ENCODE measurements around the gene GGA1. TPM values are rescaled to one million over a fixed set of nuclear protein-coding genes. Genes with fewer than 3 reads are reported as not detected.
A peak's percentile ranks its signal among the peaks of the same experiment; 100 is the strongest.

GGA1 gene
- total and polyA plus RNA-seq, 9 of the 15 experiments (the other 6 are each of a cell fraction or from before 2014, with no cell fraction given), result 1.5 to 69.5 (median 31.6) TPM

DNA sequence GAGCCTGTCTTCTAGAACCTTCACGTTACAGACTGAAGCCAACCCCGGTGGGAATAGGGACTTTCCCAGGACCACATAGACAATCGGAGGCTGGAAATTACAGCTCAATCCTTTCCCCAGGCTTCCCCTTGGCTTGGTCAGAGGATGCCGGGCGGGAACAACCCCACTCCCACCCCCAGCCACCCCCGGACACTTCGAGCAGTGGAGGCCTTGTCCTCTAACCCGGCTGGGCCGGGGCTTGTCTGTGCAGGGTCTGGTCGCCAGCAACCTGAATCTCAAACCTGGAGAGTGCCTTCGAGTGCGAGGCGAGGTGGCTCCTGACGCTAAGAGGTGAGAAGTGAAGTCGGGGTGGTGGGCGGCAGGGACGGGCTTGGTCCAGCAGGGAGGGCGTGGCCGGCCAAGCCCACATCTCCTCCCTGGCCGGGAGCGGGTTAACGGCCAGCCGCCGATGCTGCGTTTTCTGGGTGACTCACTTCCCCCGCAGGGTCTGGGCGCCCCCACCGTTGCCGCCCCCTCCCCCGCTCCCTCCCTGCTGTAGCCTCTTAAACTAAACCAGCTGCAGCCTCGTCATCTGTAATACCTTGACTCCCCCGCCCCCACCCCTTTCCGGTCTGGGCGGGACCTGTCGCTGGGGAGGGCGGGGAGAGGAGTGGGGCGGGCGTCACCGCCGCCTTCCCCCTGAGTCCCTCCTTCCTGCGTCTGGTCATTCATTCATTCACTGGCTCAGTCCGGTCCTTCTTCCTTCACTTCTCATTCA lies 68.3 kb downstream of the GGA1 start (continued):
- no peak for TF ChIP-seq GATAD2B (IDR thresholded peaks at IDR 0.05; ENCODE audit: borderline replicate concordance)
- TF ChIP-seq, protein P1, sequence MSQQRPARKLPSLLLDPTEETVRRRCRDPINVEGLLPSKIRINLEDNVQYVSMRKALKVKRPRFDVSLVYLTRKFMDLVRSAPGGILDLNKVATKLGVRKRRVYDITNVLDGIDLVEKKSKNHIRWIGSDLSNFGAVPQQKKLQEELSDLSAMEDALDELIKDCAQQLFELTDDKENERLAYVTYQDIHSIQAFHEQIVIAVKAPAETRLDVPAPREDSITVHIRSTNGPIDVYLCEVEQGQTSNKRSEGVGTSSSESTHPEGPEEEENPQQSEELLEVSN (IDR thresholded peaks at IDR 0.05; ENCODE audit: borderline replicate concordance in 1 of 2, extremely low read depth in 1 of 2, insufficient read depth in 1 of 2, insufficient read length in 1 of 2, low read depth in 1 of 2, low read length in 1 of 2, poor library complexity in 1 of 2, severe bottlenecking in 1 of 2), result peak; percentile 63 to 86
- TF ChIP-seq FOXK2 (conservative IDR thresholded peaks at IDR 0.05 in 1 of 2, IDR thresholded peaks at IDR 0.05 in 1 of 2; ENCODE audit: low read depth in 2 of 2), result 0 out of 4 replicates have a peak, but pooled peaks have one; percentile 25 to 34
- TF ChIP-seq NCOR1 (IDR thresholded peaks at IDR 0.05), result peak; percentile 57; the same call in 1 of the 2 replicates

DNA sequence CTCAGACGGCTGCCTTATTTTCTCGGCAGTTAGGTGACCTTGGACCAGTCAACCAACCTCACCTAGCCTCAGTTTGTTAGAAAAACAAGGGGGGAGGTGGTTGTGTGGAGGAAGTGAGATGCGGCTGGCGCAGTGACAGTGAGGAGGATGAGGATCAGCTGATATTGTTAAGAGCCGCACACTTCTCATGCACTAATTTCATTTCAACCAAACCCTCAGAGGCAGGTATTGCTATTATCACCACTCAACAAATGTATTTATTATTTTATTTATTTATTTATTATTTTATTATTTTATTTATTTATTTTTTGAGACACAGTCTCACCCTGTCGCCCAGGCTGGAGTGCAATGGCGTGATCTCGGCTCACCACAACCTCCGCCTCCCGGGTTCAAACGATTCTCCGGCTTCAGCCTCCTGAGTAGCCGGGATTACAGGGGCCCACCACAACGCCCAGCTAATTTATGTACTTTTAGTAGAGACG lies 68.9 kb downstream of the GGA1 start:
- Histone ChIP-seq H3K27ac (ENCODE audit: extremely low read depth, low read depth, low read length) (peak overlapping the region; percentile 71), H3K4me1 (replicated peaks in 1 of 2; ENCODE audit: control insufficient read depth in 2 of 2, insufficient read depth in 2 of 2, low read length in 2 of 2) (peaks cover 9 to 71% of the 10 kb centered on the region in 2 experiments; a peak in 4 of 5 replicates), H3K36me3 (ENCODE audit: control insufficient read depth, insufficient read depth, low read length) (peaks cover 5% of the 10 kb centered on the region; the same call in 1 of the 3 replicates), H4K20me1 (replicated peaks; ENCODE audit: control insufficient read depth, insufficient read depth, low read length) (no peaks in the 10 kb centered on the region), H3K9ac (ENCODE audit: insufficient read depth in 1 of 2, low read depth in 2 of 2, low read length in 2 of 2) (peak overlapping the region; percentile 39 to 41; a peak in 2 of 4 replicates), H2AFZ (ENCODE audit: low read depth, low read length) (peak overlapping the region; percentile 81), H3K4me2 (ENCODE audit: insufficient read depth, low read length) (peak overlapping the region; percentile 79), H3K4me3 (peak overlapping the region; percentile 52; the same call in 1 of the 2 replicates), H3K27me3 (ENCODE audit: control insufficient read depth in 2 of 2, insufficient read depth in 2 of 2, low read length in 2 of 2) (no peaks in the 10 kb centered on the region), H3K9me3 (replicated peaks; ENCODE audit: control insufficient read depth, insufficient read depth, low read depth, low read length) (no peaks in the 10 kb centered on the region), H3K79me2 (ENCODE audit: control insufficient read depth, insufficient read depth, low read length) (peaks cover 23% of the 10 kb centered on the region), H3K9me1 (ENCODE audit: control insufficient read depth, insufficient read depth, low read length) (no peaks in the 10 kb centered on the region)
- ChIA-PET POLR2A (interaction anchor here (1.0 kb wide), 2 partner anchors 10 to 36 kb away, joined by 3 read pairs; no protein-coding TSS in a partner anchor), CTCF (ENCODE audit: low intra/inter-chr PET ratio) (no interaction called here)
- in situ Hi-C loops (cut with MboI), result no loop called here
- intact Hi-C loops (cut with micrococcal nuclease), result no loop called here
- no peak for DNase-seq (ENCODE audit: extremely low read depth in 1 of 4, low spot score in 3 of 4)
- 49% methylated on average over 14 of the region's 15 CpGs for WGBS (ENCODE audit: insufficient coverage, low coverage, missing lambda C conversion rate)
- BruUV-seq (replicated peaks), result no TSS peak
- FAIRE-seq, result no peak
- no peak for ATAC-seq
- TF ChIP-seq BCOR (IDR thresholded peaks at IDR 0.05) (no peak), GTF3C2 (IDR thresholded peaks at IDR 0.05; ENCODE audit: borderline replicate concordance, extremely low read depth, insufficient read length) (no peak), KDM2B (CRISPR knock-in tag; IDR thresholded peaks at IDR 0.05) (no peak), NRF1 (conservative IDR thresholded peaks at IDR 0.05 in 1 of 2, IDR thresholded peaks at IDR 0.05 in 1 of 2) (peak in 1 of 2 experiments; percentile 31; a peak in 1 of 4 replicates)
- TF ChIP-seq, protein P2, sequence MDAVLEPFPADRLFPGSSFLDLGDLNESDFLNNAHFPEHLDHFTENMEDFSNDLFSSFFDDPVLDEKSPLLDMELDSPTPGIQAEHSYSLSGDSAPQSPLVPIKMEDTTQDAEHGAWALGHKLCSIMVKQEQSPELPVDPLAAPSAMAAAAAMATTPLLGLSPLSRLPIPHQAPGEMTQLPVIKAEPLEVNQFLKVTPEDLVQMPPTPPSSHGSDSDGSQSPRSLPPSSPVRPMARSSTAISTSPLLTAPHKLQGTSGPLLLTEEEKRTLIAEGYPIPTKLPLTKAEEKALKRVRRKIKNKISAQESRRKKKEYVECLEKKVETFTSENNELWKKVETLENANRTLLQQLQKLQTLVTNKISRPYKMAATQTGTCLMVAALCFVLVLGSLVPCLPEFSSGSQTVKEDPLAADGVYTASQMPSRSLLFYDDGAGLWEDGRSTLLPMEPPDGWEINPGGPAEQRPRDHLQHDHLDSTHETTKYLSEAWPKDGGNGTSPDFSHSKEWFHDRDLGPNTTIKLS (IDR thresholded peaks at IDR 0.05; ENCODE audit: borderline replicate concordance, low read depth), result no peak
- TF ChIP-seq, protein P3, sequence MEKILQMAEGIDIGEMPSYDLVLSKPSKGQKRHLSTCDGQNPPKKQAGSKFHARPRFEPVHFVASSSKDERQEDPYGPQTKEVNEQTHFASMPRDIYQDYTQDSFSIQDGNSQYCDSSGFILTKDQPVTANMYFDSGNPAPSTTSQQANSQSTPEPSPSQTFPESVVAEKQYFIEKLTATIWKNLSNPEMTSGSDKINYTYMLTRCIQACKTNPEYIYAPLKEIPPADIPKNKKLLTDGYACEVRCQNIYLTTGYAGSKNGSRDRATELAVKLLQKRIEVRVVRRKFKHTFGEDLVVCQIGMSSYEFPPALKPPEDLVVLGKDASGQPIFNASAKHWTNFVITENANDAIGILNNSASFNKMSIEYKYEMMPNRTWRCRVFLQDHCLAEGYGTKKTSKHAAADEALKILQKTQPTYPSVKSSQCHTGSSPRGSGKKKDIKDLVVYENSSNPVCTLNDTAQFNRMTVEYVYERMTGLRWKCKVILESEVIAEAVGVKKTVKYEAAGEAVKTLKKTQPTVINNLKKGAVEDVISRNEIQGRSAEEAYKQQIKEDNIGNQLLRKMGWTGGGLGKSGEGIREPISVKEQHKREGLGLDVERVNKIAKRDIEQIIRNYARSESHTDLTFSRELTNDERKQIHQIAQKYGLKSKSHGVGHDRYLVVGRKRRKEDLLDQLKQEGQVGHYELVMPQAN (IDR thresholded peaks at IDR 0.05; ENCODE audit: borderline replicate concordance), result 0 out of 2 replicates have a peak, but pooled peaks have one; percentile 67

Data from K562 (cell line).